Epithelial cell of proximal tubule (primary cell): Measurements from ENCODE around the gene MN1. TPM values are rescaled to one million over a fixed set of nuclear protein-coding genes. Genes with fewer than 3 reads are reported as not detected.

Experiments
- DNase-seq: peaks from one replicate; pipeline ENCODE4 v3.0.0-alpha.2; 2011; ENCODE audit warnings: low read depth
- H3K4me3 ChIP-seq: 2 replicates; pipeline ENCODE4 v1.5.1; 2011; ENCODE audit warnings: low read depth, mild to moderate bottlenecking, low read length
- total RNA-seq: library from RNA; depleted of rRNA; stranded (reverse); fragments of >200 nt; gene quantifications from 2 replicates; pipeline ENCODE4 v1.2.3, GENCODE V29; 2015
- TF ChIP-seq, protein P1 (sequence below): conservative IDR thresholded peaks from 2 replicates; pipeline ENCODE4 v1.5.1; 2012; ENCODE audit warnings: low read depth, mild to moderate bottlenecking, low read length

The MN1 gene
- total RNA-seq, 1 donor from 2014 or later: 0.06 TPM

DNA sequence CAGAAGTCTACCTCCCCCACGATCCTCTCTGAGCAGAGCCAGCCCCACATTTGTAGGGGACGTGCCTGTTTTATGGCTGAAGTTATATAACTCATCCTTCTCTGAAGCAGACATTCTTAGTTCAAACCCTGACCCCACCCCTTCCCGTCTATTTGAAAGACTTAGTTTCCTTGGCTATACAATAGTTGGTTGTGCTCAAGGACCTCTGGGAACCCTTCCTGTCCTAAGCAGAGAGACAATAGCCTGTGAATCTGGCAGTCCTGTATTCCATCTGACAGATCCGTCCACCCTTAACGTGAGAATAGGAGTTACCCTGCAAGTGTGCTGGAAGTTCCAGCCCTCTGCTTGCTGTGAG, 75.2 kb downstream of the MN1 start:
- TF ChIP-seq, protein P1, sequence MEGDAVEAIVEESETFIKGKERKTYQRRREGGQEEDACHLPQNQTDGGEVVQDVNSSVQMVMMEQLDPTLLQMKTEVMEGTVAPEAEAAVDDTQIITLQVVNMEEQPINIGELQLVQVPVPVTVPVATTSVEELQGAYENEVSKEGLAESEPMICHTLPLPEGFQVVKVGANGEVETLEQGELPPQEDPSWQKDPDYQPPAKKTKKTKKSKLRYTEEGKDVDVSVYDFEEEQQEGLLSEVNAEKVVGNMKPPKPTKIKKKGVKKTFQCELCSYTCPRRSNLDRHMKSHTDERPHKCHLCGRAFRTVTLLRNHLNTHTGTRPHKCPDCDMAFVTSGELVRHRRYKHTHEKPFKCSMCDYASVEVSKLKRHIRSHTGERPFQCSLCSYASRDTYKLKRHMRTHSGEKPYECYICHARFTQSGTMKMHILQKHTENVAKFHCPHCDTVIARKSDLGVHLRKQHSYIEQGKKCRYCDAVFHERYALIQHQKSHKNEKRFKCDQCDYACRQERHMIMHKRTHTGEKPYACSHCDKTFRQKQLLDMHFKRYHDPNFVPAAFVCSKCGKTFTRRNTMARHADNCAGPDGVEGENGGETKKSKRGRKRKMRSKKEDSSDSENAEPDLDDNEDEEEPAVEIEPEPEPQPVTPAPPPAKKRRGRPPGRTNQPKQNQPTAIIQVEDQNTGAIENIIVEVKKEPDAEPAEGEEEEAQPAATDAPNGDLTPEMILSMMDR: no peak
- no peak for DNase-seq
- H3K4me3 ChIP-seq: no peak overlapping the region

DNA sequence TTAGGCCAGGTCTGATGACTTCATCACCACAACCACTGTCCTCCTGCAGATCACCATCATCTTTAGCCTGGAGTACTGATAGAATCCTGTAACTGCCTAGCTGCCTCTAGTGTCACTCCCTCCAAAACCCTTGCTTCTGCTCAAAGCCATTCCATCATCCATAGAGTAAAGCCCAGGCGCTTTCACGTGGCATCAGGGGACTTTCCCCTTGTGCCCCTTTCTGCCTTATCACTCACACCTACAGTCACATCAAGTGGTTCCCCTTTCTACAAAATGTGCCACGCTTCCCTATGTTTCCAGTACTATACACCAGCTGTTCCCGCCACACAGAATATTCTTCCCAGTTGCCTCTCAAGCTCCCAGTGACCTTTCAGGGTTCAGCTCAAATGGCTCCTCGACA, 75.9 kb downstream of the MN1 start:
- TF ChIP-seq, protein P1: no peak
- DNase-seq: no peak
- H3K4me3 ChIP-seq: no peak overlapping the region

DNA sequence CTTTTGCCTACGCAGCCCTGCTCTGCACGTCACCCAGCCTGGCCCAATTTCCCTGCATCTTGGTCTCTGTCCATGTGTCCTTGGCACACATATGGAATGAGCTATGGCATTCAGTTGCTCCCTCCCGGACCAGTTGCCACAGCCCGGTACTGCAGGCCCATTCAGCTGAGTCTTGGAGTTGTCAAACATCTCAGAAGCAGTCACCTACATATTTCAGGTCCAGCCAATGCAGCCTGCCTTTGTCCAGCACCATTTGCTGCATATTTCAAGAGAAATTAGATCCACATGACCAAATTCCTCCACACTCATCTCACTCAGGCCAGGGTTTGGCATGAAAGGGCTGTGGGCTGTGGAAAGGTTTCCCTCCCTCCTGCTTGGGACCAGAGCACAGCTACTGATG, 76.8 kb downstream of the MN1 start:
- H3K4me3 ChIP-seq: no peak overlapping the region
- TF ChIP-seq, protein P1: no peak
- no peak for DNase-seq

DNA sequence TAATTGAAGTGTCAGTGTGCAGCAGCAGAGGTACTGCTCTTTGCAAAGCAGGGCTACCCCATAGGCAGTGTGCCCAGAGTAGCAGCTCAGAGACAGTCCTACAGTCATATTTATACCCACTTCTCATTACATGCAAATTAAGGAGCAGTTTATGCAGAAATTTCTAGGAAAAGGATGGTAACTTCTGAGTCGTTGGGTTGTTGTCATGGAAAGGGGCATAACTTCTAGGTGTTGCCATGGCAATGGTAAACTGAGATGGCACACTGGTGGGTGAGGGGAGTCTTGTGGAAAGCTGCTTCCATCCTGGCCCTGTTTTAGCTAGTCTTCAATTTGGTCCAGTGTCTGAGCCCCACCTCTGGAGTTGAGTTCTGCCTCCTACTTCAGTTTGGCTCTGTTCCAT, 77.4 kb downstream of the MN1 start:
- TF ChIP-seq, protein P1: no peak
- no peak overlapping the region for H3K4me3 ChIP-seq
- DNase-seq: no peak

DNA sequence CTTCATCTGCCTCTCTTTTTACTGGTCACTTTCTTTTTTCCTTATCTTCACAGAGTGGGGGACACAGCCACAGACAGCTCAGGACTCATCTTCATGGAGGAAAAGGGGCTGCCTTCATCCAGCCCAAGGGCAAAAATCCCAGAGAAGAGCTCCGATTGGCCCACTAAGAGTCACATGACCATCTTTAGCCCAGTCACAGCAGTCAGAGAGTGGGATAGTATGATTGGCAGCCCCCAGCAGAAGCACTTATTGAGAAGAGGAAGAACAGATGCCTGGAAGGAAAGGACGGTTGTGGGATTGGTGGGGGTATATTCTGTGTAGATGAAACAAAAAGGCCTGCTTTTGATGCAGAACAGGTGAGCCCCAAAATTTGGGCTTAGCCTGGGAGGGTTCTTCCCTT, 77.8 kb downstream of the MN1 start:
- DNase-seq: no peak
- TF ChIP-seq, protein P1: no peak
- H3K4me3 ChIP-seq: no peak overlapping the region

DNA sequence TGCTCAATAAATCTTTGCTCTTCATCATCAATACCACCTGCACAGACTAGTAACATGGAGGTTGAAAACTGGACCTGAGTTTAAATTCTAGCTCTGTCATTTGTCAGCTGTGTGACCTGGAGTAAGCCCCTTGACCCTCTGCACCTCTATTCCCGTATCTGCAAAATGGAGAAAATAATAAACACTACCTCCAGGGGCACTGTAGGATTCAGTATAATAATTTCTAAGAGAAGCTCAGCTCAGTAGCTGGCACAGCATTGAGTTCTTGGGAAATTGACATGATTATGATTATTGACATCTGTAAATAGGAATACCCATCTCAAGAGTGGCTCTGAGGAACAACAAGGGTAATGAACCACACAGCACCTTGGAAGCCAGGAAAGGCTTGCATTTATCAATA, 78.4 kb downstream of the MN1 start:
- TF ChIP-seq, protein P1: peak; percentile 36
- no peak overlapping the region for H3K4me3 ChIP-seq
- DNase-seq: no peak

DNA sequence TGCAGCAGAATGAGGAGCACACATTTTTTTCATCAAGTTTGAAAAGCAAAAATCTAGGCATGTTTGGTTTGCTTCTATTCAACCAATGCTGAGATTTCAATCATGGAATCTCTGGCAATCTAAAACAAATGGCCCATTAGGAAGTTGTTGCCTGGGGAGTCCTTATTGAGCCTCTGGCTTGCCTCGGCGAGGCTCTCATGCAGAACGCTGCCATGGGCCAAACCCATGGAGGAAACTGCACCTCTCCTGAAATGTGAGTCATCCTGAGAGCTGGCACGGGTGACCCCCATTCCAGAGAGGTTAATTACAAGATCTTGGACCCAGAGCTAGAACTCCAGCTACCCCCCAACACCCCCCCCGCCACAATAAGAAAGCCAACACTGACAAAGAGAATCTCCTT, 80.7 kb downstream of the MN1 start:
- no peak overlapping the region for H3K4me3 ChIP-seq
- TF ChIP-seq, protein P1: no peak
- peak; percentile 10 for DNase-seq
